ENCODE results near the gene HSF4. TPM values are rescaled to one million over a fixed set of nuclear protein-coding genes. Genes with fewer than 3 reads are reported as not detected.

The HSF4 gene
- polyA plus RNA-seq, 1 donor = 8.2 TPM

GRCh38 chr16:67202956-67203493 lies 38.5 kb downstream of the HSF4 start:
- no peaks in the 10 kb centered on the region for H3K27me3 ChIP-seq (ENCODE audit: control insufficient read depth, insufficient read depth, low read length)
- WGBS (ENCODE audit: insufficient coverage, low lambda C conversion rate) = no CpG with 5 or more reads among the region's 23 CpGs

GRCh38 chr16:67204076-67204475 lies 39.5 kb downstream of the HSF4 start:
- H3K27me3 ChIP-seq (ENCODE audit: control insufficient read depth, insufficient read depth, low read length) = no peaks in the 10 kb centered on the region
- peaks cover 6% of the 10 kb centered on the region for H3K4me1 ChIP-seq (ENCODE audit: control insufficient read depth, insufficient read depth, low read length)
- H3K4me3 ChIP-seq (ENCODE audit: low read length) = no peak overlapping the region
- H3K36me3 ChIP-seq (ENCODE audit: control insufficient read depth, insufficient read depth, low read length) = peaks cover 39% of the 10 kb centered on the region
- no peak overlapping the region for H3K27ac ChIP-seq (ENCODE audit: low read length)
- no peaks in the 10 kb centered on the region for H3K9me3 ChIP-seq (ENCODE audit: control insufficient read depth, low read depth, low read length)
- DNase-seq = no peak
- WGBS (ENCODE audit: insufficient coverage, low lambda C conversion rate) = no CpG with 5 or more reads among the region's 4 CpGs

More at GRCh38 chr16:67202956-67203493, 38.5 kb downstream of the HSF4 start:
- DNase-seq = no peak
- Histone ChIP-seq H3K27ac (ENCODE audit: low read length) (no peak overlapping the region), H3K36me3 (ENCODE audit: control insufficient read depth, insufficient read depth, low read length) (peaks cover 42% of the 10 kb centered on the region), H3K9me3 (ENCODE audit: control insufficient read depth, low read depth, low read length) (no peaks in the 10 kb centered on the region), H3K4me1 (ENCODE audit: control insufficient read depth, insufficient read depth, low read length) (peaks cover 12% of the 10 kb centered on the region), H3K4me3 (ENCODE audit: low read length) (no peak overlapping the region)

GRCh38 chr16:67206129-67206837 lies 41.7 kb downstream of the HSF4 start:
- no CpG with 5 or more reads among the region's 8 CpGs for WGBS (ENCODE audit: insufficient coverage, low lambda C conversion rate)
- Histone ChIP-seq H3K9me3 (ENCODE audit: control insufficient read depth, low read depth, low read length) (no peaks in the 10 kb centered on the region), H3K27ac (ENCODE audit: low read length) (no peak overlapping the region), H3K36me3 (ENCODE audit: control insufficient read depth, insufficient read depth, low read length) (peaks cover 34% of the 10 kb centered on the region), H3K27me3 (ENCODE audit: control insufficient read depth, insufficient read depth, low read length) (no peaks in the 10 kb centered on the region), H3K4me3 (ENCODE audit: low read length) (no peak overlapping the region), H3K4me1 (ENCODE audit: control insufficient read depth, insufficient read depth, low read length) (no peaks in the 10 kb centered on the region)
- DNase-seq = no peak

- Histone ChIP-seq H3K9me3 (ENCODE audit: control insufficient read depth, low read depth, low read length) (no peaks in the 10 kb centered on the region), H3K4me1 (ENCODE audit: control insufficient read depth, insufficient read depth, low read length) (no peaks in the 10 kb centered on the region), H3K27ac (ENCODE audit: low read length) (no peak overlapping the region), H3K36me3 (ENCODE audit: control insufficient read depth, insufficient read depth, low read length) (peaks cover 29% of the 10 kb centered on the region), H3K4me3 (ENCODE audit: low read length) (no peak overlapping the region), H3K27me3 (ENCODE audit: control insufficient read depth, insufficient read depth, low read length) (no peaks in the 10 kb centered on the region)
- no CpG with 5 or more reads among the region's 3 CpGs for WGBS (ENCODE audit: insufficient coverage, low lambda C conversion rate)
- no peak for DNase-seq
Observed at GRCh38 chr16:67206838-67207248, 42.3 kb downstream of the HSF4 start.

- Histone ChIP-seq H3K9me3 (ENCODE audit: control insufficient read depth, low read depth, low read length) (no peaks in the 10 kb centered on the region), H3K36me3 (ENCODE audit: control insufficient read depth, insufficient read depth, low read length) (peaks cover 23% of the 10 kb centered on the region), H3K4me3 (ENCODE audit: low read length) (no peak overlapping the region), H3K27ac (ENCODE audit: low read length) (no peak overlapping the region), H3K27me3 (ENCODE audit: control insufficient read depth, insufficient read depth, low read length) (no peaks in the 10 kb centered on the region), H3K4me1 (ENCODE audit: control insufficient read depth, insufficient read depth, low read length) (no peaks in the 10 kb centered on the region)
- WGBS (ENCODE audit: insufficient coverage, low lambda C conversion rate) = no CpG with 5 or more reads among the region's 21 CpGs
- DNase-seq = no peak
Observed at GRCh38 chr16:67207249-67208091, 42.9 kb downstream of the HSF4 start.

- no CpG with 5 or more reads among the region's 11 CpGs for WGBS (ENCODE audit: insufficient coverage, low lambda C conversion rate)
- no peak overlapping the region for H3K4me3 ChIP-seq (ENCODE audit: low read length)
- H3K4me1 ChIP-seq (ENCODE audit: control insufficient read depth, insufficient read depth, low read length) = no peaks in the 10 kb centered on the region
- no peaks in the 10 kb centered on the region for H3K9me3 ChIP-seq (ENCODE audit: control insufficient read depth, low read depth, low read length)
- peaks cover 14% of the 10 kb centered on the region for H3K36me3 ChIP-seq (ENCODE audit: control insufficient read depth, insufficient read depth, low read length)
- DNase-seq = no peak
- no peak overlapping the region for H3K27ac ChIP-seq (ENCODE audit: low read length)
- H3K27me3 ChIP-seq (ENCODE audit: control insufficient read depth, insufficient read depth, low read length) = no peaks in the 10 kb centered on the region
Observed at GRCh38 chr16:67208154-67208896, 43.8 kb downstream of the HSF4 start.

- DNase-seq = no peak
- H3K27me3 ChIP-seq (ENCODE audit: control insufficient read depth, insufficient read depth, low read length) = no peaks in the 10 kb centered on the region
- H3K27ac ChIP-seq (ENCODE audit: low read length) = no peak overlapping the region
- no peaks in the 10 kb centered on the region for H3K4me1 ChIP-seq (ENCODE audit: control insufficient read depth, insufficient read depth, low read length)
- WGBS (ENCODE audit: insufficient coverage, low lambda C conversion rate) = no CpG with 5 or more reads among the region's 8 CpGs
- peaks cover 5% of the 10 kb centered on the region for H3K36me3 ChIP-seq (ENCODE audit: control insufficient read depth, insufficient read depth, low read length)
- H3K4me3 ChIP-seq (ENCODE audit: low read length) = no peak overlapping the region
- H3K9me3 ChIP-seq (ENCODE audit: control insufficient read depth, low read depth, low read length) = no peaks in the 10 kb centered on the region
Observed at GRCh38 chr16:67209565-67209964, 45.0 kb downstream of the HSF4 start.

GRCh38 chr16:67210069-67210937 lies 45.8 kb downstream of the HSF4 start:
- WGBS (ENCODE audit: insufficient coverage, low lambda C conversion rate) = no CpG with 5 or more reads among the region's 25 CpGs
- H3K9me3 ChIP-seq (ENCODE audit: control insufficient read depth, low read depth, low read length) = no peaks in the 10 kb centered on the region
- H3K27ac ChIP-seq (ENCODE audit: low read length) = no peak overlapping the region
- no peaks in the 10 kb centered on the region for H3K27me3 ChIP-seq (ENCODE audit: control insufficient read depth, insufficient read depth, low read length)
- peaks cover 4% of the 10 kb centered on the region for H3K36me3 ChIP-seq (ENCODE audit: control insufficient read depth, insufficient read depth, low read length)
- H3K4me1 ChIP-seq (ENCODE audit: control insufficient read depth, insufficient read depth, low read length) = no peaks in the 10 kb centered on the region
- no peak for DNase-seq
- H3K4me3 ChIP-seq (ENCODE audit: low read length) = no peak overlapping the region

- DNase-seq = no peak
- no peaks in the 10 kb centered on the region for H3K36me3 ChIP-seq (ENCODE audit: control insufficient read depth, insufficient read depth, low read length)
Observed at GRCh38 chr16:67211674-67212073, 47.1 kb downstream of the HSF4 start.

More at GRCh38 chr16:67211674-67212073, 47.1 kb downstream of the HSF4 start:
- Histone ChIP-seq H3K4me1 (ENCODE audit: control insufficient read depth, insufficient read depth, low read length) (no peaks in the 10 kb centered on the region), H3K4me3 (ENCODE audit: low read length) (no peak overlapping the region), H3K27ac (ENCODE audit: low read length) (no peak overlapping the region), H3K27me3 (ENCODE audit: control insufficient read depth, insufficient read depth, low read length) (no peaks in the 10 kb centered on the region), H3K9me3 (ENCODE audit: control insufficient read depth, low read depth, low read length) (no peaks in the 10 kb centered on the region)
- WGBS (ENCODE audit: insufficient coverage, low lambda C conversion rate) = no CpG with 5 or more reads among the region's 7 CpGs
